Activated CD8-positive, alpha-beta memory T cell treated with anti-CD3 and anti-CD28 coated beads, Interleukin-2, amount 50 U/mL, for 4 hours (primary cell): ENCODE data around the gene MEG3.

Source experiments
- DNase-seq: peaks from one replicate; pipeline ENCODE4 v3.0.0-alpha.2; 2020

The MEG3 gene

DNA sequence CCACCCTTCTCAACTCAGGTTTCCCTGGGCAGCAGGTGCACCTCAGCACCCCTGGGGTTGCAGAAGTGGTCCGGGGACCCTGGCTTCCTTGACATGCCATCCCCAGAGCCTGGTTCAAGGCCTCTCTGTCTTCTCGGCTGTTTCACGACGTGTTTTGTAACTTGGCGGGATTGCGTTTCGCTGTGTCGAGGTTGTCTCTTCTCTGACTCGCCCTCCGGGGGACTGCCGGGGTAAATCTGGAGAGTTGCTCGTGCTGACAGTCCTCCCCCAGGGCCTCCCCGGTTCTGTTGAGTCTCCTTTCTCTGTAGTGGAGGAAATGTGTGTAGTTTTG is 25.6 kb downstream of the MEG3 start:
- DNase-seq = no peak

DNA sequence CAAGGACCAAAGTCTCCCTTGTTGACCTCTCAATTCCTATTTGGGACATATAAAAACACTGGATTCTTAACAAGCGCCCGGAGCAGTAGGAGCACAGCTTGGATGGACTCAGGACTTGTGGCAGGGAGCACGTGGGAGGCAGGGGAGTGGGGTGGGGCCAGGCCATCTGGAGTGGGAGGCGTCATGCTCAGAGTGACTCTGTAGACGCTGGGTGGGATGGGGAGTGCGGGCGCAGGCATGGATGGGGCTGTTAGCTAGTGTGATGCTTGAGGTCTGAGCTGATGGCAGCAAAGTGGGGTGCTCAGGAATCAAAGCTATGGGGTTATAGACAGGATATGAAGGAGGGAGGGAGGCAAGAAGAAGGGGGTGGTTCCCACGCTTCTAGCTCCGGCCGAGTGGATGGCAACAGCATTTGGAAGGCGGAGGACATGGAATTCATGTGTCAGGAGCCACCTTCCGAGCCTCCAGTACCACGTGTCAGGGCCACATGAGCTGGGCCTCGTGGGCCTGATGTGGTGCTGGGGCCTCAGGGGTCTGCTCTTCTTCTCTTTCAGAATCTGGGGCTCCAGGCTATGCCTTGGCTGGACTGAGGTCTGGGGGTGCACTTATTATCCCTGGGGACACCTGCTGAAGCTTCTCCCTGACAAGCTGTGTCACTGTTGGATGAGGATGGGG is 26.2 kb downstream of the MEG3 start:
- no peak for DNase-seq

DNA sequence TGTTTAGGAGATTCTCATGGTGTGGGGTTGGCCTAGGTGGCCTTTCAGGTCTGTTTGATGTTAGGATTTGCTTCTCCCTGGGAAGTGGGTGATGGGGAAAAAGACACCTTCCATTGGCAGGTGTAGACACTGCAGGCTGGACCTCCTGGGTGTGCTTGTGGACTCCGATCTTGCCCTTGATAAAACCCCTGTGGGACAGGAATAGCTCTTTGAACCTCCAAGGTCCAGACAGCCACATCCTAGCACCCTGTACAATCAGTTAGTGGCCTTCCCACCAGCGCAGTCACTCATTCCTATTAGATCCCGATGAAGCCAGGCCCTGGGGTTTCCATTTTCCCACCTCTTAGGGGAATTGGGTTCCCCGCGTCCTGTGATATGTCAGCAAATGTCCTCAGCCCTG is 28.5 kb downstream of the MEG3 start:
- no peak for DNase-seq

DNA sequence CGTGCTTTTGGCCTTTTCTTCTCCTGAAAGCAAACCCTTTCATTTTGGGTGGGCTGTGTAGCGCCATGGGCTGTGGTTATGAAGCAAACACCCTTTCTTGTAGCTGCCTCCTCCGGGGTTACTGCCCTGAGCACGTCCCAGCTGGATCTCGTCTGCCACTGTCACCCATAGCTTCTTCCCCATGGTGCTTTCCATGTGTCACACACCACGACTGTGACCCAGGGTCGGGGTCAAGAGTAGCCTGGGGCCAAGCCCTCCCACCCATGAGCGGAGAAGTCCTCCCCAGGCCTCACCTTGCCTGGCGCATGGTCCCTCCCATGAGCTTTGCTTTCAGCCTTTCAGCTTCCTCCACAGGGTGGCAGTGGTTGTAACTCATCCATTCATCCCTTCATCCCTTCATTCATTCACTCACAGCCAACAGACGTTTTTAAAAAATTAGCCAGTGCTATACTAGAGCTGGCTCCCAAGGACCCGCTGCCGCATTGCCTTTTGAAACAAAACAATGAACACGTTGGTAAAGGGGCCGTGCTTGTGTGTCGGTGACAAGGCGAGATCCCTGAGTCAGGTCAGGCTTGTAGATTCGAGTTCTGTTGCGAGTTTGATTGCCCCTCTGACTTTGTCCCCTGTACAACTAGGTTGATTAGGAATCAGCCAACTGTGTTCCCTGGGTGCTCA is 29.5 kb downstream of the MEG3 start:
- no peak for DNase-seq

DNA sequence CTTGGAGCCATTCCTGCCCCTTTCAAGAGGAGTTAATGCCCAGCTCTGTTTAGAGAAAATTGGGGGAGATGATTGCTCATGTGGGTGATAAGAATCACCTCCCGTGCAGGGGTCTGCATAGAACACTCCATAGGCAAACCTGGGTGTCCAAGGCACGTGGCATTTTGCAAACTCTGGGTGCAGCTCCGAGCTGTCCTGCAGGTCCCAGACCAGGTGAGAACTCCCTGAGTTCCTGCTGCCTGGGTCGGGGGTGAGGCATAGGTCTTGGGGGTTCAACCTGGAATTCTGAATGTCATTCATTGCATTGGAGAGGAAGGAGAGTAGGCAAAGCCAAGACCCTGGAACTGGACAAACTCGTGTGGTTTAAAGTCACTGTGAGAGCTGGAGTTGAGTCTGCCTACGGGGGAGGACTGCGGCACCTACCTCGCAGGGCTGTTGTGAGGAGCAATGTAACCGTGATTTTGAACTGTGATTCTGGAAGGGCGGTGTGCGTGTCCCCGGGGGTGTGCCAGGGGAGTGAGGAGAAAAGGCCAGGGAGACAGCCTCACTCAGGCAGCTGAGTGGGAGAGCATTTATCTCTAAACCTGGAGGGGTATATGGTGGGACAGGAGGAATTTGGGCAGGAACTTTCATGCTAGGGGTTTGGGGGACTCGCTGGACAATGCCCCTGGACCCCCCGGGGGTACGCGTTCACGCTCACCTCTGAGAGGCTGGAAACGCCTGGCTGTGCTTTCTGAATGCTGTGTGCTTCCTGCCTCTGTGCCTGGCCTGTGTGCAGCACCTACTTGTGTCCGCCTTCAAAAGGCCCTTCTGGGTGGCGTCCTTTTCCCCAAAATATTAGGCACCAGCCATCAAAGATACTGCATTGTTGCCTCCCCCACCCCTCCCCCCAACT is 30.4 kb downstream of the MEG3 start:
- no peak for DNase-seq

DNA sequence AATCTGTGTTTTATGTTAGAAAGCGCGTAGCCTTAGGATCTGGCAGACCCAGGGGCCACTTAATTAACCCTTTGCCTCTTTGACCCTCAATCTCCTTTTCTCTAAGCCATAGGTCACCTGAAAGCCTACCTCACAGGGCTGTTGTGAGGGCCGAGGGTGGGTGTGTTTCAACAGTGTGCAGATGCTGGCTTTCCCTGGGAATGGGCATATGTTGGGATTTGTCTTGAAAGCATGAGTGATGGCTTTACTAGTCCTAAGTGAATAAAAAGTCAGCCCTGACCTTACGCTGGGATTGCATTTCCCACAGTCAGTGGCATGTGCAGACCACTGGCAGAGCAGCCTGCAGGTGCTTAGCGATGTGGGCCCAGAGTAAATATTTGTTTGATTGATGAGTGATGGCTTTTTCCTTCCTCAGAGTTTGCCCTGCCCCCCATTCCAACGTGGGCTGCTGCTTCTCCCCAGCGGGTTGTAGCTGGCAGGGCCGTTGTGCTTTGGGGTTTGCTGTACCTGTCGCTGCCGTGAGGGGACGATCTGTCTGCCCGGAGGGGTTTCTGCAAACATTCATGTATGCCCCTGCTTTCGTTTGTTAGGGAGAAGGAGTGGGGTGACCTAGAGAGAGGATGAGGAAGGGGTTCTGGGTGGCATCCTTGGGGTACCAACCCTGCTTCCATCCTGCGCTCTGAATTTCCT is 31.5 kb downstream of the MEG3 start:
- DNase-seq = no peak

DNA sequence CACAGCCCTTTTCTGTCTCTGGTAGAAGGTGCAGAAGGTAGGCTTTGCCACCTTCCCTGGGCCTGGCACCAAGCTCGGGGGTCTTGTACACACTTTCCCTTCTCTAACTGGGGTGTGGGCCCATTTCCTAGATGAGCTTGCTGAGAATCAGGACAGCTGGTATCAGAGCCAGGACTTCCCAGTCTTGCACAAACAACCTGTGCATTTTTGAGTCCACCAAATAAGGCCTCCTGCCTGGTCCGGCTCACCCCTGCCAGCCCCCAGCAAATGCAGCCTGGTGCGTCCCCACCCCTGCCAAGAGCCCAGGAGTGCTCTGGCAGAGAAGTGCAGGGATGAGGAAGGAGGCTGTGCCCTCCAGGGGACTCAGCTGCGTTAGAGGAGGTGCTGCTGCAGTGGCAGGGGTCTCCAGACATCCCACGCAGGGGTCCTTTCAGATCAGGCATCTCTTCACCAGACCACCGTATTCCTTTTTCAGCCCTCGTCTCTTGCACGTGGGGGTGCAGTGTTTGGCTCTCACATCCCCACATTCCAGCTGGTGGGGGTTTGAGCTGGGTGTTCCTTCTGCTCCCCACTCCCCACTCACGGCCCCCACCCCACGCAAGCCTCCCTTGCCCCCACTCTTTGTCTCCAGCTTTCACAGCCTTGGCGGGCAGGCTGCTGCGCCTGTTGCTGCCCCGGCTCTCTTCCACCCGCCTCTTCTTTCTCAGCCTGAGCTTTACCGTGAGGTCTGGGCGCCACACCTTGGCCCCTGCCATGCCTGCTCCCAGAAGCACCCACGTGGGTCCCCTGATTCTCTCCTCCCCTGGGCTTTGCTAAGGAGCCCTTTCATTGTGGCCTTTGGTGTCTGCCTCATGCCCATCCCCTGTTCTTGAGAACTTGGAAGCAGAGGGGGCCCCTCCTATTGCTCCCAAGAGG is 32.3 kb downstream of the MEG3 start:
- no peak for DNase-seq

DNA sequence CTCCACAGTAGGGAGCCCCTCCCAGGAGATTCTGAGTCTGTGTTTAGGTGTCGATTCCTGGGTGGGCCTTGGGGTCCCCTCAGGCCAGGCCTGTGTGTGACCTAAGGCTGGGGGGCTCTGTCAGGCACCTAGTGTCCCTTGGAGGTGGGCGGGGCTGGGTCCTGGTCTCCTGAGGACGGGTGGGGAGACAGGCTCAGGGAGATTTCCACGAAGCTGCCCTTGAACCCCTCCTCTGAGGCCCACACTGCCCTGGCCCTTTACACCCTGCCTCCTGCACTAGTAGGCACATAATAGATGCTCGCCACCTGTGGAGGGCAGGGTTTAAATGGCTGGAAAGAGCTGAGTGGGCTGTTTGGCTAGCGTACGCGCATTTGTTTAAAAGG is 32.9 kb downstream of the MEG3 start:
- no peak for DNase-seq

DNA sequence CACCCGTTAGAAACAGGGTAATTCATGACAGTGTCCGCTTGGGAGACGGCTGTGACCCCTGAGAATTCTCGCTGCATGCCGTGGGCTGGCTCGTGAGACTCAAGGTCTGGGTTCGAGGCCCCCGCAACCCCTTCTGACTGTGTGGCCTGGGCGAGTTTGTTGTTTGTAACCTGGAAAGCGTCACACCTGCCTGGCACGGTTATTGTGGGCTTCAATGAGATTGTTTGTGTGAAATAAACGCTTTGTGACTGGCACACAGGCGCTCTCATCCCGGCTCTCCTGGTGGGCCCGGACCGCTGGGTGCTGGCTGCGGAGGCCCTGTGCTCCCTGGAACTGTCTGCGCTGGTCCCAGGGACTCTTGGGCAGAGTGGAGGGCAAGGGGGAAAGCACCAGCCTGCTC is 33.9 kb downstream of the MEG3 start:
- no peak for DNase-seq

DNA sequence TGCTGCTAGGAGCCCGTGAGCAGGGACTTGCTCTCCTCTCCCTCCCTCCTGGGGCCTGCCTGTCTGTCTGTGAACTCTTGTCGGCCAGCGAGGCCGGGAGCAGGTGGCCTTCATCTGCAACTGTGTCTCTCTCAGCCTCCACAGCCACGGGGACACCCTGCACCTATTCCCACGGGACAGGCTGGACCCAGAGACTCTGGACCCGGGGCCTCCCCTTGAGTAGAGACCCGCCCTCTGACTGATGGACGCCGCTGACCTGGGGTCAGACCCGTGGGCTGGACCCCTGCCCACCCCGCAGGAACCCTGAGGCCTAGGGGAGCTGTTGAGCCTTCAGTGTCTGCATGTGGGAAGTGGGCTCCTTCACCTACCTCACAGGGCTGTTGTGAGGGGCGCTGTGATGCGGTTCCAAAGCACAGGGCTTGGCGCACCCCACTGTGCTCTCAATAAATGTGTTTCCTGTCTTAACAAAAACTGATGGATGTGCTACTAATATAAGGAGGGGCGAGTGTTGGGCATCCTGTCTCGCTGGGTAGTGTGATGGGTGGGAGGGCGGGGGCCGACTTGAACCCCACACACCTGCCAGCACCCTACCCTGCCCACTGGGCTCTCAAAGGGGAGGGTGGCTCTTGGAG is 34.8 kb downstream of the MEG3 start:
- no peak for DNase-seq

DNA sequence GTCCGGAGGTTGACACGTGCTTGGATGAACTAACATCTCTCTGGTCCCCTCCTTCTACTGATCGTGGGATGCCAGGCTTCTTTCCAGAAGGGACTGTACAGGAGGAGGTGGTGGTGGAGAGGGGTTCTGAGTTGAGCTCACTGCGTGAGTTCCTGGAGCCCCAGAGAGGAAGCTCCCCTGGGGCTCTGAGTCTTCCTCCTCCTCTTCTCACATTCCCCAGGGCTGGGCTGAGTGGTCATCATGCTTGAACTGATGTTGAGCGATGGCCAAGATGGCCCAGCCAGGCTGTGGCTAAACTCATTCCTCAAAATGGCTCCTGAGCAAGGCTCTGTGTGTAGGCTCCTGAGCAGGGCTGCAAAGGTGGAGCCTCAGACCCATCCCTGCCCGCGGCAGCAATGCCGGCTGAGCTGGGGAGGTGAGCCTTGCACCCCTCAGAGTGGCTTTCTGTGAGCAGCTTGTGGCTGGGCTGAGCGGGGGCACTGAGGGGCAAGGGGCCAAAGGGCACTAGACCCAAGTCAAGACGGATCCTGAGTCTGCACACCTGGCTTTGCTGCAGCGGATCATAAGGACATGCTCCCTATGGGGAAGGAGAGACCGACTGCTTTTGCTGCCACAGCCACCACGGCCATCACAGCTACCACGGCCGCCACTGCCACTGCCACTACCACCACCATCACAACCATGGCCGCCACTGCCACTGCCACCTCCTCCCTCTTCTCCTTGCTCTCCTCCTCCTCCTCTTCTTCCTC is 35.4 kb downstream of the MEG3 start:
- DNase-seq = no peak

DNA sequence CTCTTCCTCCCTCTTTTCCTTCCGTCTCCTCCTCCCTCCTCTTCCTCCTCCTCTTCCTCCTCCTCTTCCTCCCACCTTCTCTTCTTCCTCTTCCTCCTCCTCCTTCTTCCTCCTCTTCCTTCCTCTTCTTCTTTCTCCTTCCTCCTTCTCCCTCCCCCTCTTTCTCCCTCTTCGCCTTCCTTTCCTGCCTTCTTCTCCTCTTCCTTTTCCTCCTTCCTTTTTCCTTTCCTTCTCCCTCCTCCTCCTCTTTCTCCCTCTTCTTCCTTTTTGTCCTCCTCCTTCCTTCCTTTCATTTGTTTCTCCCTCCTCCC is 36.0 kb downstream of the MEG3 start:
- DNase-seq = no peak

DNA sequence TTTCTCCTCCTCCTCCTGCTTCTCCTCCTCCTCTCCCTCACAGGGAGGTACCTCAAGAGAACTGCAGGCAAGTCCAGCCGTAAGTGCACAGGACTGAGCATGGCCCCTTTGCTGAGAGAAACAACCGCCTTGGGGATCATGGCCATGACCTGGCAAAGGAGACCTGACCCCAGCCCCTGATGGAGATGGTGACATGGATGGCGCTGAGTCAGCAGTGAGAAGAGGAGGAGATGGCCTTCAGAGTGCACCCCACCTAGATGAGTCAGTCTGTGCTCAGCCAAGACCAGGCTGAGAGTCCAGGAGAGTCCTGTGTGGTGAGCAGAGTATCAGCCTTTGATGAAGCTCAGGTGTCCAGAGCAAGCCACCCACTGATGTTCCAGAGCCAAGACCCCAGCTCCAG is 36.4 kb downstream of the MEG3 start:
- DNase-seq = no peak

DNA sequence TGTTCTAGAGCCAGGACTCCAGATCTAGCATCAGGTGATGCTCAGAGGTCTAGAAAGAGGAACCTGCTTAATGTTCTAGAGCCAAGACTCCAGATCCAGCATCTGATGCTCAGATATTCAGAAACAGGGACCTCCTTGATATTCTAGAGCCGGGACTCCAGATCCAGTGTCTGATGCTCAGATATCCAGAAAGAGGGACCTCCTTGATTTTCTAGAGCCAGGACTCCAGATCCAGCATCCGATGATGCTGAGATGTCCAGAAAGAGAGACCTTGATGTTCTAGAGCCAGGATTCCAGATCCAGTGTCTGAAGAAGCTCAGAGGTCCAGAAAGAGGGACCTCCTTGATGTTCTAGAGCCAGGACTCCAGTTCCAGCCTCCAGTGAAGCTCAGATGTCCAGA is 36.9 kb downstream of the MEG3 start:
- no peak for DNase-seq

DNA sequence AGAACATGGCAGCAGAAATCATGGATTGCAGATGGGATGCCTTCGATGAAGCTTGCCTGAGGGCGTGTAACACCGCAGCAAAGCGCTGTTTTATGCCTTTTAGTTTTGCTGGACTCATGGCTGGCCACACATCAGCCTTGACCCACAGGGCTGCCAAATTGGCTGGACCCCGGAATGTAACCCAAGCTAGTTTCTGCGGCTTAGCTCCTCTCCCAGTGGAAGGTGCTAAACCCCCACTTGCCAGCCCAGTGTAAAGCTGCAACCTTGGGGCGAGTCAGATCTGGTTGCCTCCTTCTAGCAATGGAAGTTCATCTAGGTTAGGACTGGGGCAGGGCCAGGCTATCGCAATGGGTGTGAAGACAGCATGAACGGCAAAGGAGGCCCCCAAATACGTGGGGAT is 38.3 kb downstream of the MEG3 start:
- DNase-seq = peak; percentile 2

DNA sequence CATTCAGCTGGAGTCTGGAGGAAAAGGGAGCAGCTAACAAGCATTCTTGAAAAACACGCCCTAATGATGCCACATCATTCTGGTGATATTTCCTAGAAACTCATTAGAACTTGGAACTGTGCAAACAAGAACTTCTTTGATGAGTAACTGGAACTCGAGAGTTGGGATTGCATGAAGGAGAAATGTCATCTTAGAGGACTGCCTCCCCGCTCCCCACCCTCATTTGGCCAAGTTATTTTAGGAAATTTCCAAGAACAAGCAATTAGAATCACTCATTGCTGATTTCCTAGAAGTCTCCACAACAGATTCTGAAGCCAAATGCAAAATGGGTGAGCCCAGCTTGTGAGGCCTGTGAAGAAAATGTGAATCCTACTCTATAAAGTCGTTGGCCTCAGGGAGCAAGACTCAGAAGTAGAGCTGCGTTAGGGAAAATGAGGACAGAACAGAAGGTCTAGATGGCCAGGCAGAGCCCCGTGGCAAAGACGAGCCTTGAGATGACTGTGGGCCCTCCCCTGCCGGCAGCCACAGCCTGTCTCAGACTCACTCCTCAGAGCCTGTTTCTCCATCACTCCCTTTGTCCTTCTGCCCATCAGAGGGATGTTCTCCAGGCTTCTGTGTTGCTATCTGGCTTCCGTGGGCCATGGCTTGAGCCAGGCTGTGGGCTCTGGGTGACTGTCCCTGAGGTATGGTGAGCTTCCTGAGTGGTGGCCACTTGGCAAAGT is 39.2 kb downstream of the MEG3 start:
- peak; percentile 2 for DNase-seq

DNA sequence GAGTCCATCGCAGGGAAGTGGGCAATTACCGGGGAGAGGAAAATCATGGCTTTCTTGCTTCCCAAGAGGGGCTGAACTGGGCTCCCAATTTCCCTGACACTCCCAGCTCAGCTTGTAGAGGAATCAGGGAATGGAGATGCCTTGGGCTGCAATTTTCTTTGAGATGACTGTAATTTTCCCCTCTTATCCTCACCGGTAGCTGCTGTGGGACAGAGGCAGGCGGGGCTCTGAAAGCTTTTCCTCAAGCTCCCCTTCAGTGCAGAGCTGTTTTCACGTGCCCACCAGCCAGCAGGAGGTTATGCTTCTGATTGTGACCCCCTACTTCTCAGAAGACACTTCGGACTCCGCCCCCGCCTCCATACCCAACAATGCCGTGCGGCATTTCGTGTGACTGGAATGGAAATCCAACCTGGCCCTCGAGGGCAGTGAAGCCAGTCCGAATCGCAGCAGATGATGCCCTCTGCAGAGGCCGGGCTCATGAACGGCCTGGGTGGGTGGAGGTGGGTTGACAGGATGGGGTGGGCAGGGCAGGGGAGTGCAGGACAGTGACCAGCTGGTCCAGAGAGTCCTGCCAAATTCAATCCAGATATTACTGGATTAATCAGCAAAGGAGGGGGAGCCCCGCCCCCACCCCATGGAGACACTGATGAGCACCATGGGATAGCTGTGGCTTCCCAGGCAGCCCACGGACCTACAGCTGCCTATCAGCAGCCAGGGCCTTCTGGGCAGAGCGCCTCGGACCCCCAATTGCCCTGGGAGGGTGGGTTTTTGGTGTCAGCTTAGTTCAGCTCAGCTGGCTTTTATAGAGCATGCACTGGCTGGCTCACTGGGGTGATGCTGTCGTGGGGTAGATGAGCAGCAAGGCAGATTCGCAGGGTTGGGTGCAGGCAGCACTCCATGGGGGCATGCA is 40.0 kb downstream of the MEG3 start:
- DNase-seq = peak; percentile 8

DNA sequence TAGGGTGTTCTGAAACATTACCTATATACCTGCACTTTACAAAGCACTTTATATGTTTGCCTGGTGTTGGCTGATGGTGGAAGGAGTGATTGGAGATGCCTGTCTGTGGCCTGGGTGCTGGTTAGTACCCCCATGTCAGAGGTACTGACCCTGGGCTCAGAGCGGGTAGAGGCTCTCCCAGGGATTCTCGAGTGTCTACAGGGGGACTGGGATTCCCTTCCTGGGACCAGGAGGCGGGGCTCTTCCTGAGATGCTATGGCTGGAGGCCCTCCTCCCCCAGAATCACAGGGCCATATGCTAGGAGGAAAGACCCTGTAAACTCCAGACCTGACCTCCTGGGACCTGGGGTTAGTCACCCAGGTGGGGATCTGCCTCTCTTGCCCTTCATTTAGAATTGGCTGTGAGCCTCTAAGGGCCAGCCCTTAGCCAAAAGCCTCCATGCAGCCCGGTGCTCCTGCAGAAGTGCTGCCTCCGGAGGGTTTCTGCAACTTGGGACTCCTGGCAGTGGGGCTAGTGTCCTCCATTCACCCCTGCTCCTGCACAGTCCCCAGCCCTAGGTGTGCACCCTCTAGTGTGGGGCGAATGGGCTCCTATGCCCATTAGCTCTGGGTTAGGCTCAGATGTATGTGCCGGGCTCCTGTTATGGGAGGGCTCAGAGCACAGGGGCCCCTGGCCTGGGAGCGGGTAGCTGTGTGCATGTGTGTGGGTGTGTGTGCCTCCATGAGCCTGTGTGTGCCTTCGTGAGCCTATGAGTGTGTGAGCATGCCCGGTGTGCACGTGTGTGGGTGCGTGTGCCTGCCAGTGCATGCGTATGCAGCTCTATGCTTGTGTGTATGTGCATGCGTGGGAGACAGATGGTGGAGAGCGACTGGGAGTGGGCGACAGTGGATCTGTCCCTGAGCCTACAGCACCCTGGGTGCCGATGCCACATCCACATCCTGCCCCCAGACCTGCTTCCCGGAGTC is 41.0 kb downstream of the MEG3 start:
- peak; percentile 9 for DNase-seq
